ENCODE measurements around the gene RAB11FIP3. TPM values are rescaled to one million over a fixed set of nuclear protein-coding genes. Genes with fewer than 3 reads are reported as not detected.

RAB11FIP3 gene
- total and polyA plus RNA-seq, 2 of the 13 experiments (the other 11 are each of a cell fraction or from before 2014, with no cell fraction given) = 34.3 to 57.6 TPM

DNA sequence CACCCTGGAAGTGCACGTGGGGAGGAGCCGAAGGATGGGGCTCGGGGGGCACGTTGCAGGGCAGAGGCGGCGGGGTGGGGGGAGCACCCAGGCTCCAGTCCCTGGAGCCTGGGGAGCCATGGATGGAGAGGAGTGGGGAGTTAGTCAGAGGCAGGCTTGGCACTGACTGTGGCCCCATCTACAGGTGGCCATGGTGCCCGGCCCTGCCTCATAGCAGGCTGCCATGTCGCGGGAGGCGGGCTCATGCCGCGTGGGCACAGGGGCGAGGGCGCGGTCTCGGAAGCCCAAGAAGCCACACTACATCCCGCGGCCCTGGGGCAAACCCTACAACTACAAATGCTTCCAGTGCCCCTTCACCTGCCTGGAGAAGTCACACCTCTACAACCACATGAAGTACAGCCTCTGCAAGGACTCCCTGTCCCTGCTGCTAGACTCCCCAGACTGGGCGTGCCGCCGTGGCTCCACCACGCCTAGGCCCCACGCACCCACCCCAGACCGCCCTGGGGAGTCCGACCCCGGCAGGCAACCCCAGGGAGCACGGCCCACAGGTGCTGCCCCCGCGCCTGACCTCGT, 137.7 kb downstream of the RAB11FIP3 start:
- intact Hi-C loops (cut with micrococcal nuclease; ENCODE audit: unreplicated experiment) = no loop called here
- ATAC-seq (no peak), DNase-seq (ENCODE audit: low spot score) (no peak), FAIRE-seq (no peak)
- H3K4me3 ChIP-seq (replicated peaks in 1 of 3; ENCODE audit: insufficient read depth in 1 of 3, low read depth in 2 of 3, low read length in 3 of 3) = no peak overlapping the region; a peak in 1 of 6 replicates
- no peaks in the 10 kb centered on the region for H3K36me3 ChIP-seq (replicated peaks in 1 of 2; ENCODE audit: control insufficient read depth in 1 of 2, insufficient read depth in 2 of 2, low read length in 2 of 2)
- no peak overlapping the region for H3K27ac ChIP-seq (ENCODE audit: extremely low read length, insufficient read depth, low read length)
- ChIA-PET CTCF (ENCODE audit: low intra/inter-chr PET ratio, low total read pairs) (no interaction called here), POLR2A (no interaction called here)
- BruUV-seq (replicated peaks) = no TSS peak
- 36% methylated on average over 9 of the region's 30 CpGs for WGBS (ENCODE audit: low lambda C conversion rate)
- no peaks in the 10 kb centered on the region for H3K79me2 ChIP-seq (ENCODE audit: insufficient read depth, low read length)
- H3K9me3 ChIP-seq (ENCODE audit: low read length) = no peaks in the 10 kb centered on the region
- H3K4me2 ChIP-seq (ENCODE audit: low read depth, low read length) = no peak overlapping the region
- H4K20me1 ChIP-seq (ENCODE audit: insufficient read depth, low read length) = no peaks in the 10 kb centered on the region
- H3K4me1 ChIP-seq (ENCODE audit: insufficient read depth, low read length) = peaks cover 73% of the 10 kb centered on the region
- H3K9ac ChIP-seq (ENCODE audit: insufficient read depth, low read depth, low read length) = no peak overlapping the region
- H3K27me3 ChIP-seq (ENCODE audit: control insufficient read depth in 1 of 2, insufficient read depth in 2 of 2, low read length in 2 of 2) = peaks cover 18 to 61% of the 10 kb centered on the region in 2 experiments
- TF ChIP-seq TP53 (CRISPR knock-in tag; conservative IDR thresholded peaks at IDR 0.05) (no peak), HNRNPL (IDR thresholded peaks at IDR 0.05; ENCODE audit: low read depth, low read length) (peak; percentile 76; the same call in 1 of the 2 replicates), ZNF101 (CRISPR knock-in tag; IDR thresholded peaks at IDR 0.05; ENCODE audit: borderline replicate concordance, low read depth) (no peak), POLR2AphosphoS2 (IDR thresholded peaks at IDR 0.05; ENCODE audit: low read depth, low read length) (no peak), ZNF343 (CRISPR knock-in tag; IDR thresholded peaks at IDR 0.05) (no peak), ARNT (IDR thresholded peaks at IDR 0.05) (no peak)
- TF ChIP-seq, protein P1, sequence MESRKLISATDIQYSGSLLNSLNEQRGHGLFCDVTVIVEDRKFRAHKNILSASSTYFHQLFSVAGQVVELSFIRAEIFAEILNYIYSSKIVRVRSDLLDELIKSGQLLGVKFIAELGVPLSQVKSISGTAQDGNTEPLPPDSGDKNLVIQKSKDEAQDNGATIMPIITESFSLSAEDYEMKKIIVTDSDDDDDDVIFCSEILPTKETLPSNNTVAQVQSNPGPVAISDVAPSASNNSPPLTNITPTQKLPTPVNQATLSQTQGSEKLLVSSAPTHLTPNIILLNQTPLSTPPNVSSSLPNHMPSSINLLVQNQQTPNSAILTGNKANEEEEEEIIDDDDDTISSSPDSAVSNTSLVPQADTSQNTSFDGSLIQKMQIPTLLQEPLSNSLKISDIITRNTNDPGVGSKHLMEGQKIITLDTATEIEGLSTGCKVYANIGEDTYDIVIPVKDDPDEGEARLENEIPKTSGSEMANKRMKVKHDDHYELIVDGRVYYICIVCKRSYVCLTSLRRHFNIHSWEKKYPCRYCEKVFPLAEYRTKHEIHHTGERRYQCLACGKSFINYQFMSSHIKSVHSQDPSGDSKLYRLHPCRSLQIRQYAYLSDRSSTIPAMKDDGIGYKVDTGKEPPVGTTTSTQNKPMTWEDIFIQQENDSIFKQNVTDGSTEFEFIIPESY (CRISPR knock-in tag; IDR thresholded peaks at IDR 0.05) = peak; percentile 65
- TF ChIP-seq, protein P2, sequence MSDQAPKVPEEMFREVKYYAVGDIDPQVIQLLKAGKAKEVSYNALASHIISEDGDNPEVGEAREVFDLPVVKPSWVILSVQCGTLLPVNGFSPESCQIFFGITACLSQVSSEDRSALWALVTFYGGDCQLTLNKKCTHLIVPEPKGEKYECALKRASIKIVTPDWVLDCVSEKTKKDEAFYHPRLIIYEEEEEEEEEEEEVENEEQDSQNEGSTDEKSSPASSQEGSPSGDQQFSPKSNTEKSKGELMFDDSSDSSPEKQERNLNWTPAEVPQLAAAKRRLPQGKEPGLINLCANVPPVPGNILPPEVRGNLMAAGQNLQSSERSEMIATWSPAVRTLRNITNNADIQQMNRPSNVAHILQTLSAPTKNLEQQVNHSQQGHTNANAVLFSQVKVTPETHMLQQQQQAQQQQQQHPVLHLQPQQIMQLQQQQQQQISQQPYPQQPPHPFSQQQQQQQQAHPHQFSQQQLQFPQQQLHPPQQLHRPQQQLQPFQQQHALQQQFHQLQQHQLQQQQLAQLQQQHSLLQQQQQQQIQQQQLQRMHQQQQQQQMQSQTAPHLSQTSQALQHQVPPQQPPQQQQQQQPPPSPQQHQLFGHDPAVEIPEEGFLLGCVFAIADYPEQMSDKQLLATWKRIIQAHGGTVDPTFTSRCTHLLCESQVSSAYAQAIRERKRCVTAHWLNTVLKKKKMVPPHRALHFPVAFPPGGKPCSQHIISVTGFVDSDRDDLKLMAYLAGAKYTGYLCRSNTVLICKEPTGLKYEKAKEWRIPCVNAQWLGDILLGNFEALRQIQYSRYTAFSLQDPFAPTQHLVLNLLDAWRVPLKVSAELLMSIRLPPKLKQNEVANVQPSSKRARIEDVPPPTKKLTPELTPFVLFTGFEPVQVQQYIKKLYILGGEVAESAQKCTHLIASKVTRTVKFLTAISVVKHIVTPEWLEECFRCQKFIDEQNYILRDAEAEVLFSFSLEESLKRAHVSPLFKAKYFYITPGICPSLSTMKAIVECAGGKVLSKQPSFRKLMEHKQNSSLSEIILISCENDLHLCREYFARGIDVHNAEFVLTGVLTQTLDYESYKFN (CRISPR knock-in tag; conservative IDR thresholded peaks at IDR 0.05) = no peak
- in situ Hi-C loops (cut with HindIII; ENCODE audit: extremely low pct_ligation_motif_present, low pct_unique_long_range_greater_than_20kb) = no loop called here
- H2AFZ ChIP-seq (ENCODE audit: low read length) = no peak overlapping the region
